PC-3 (cell line): Measurements from ENCODE around the gene TBX2.

ENCODE experiments used
- EZH2phosphoT487 ChIP-seq: fragments of 300-600 bp; sonication (generic); IDR thresholded peaks from 2 replicates; pipeline ENCODE4 v1.6.1; 2018; ENCODE audit warnings: mild to moderate bottlenecking, antibody characterized with exemption, low read length, borderline replicate concordance
- TF ChIP-seq, protein P1 (sequence below): fragments of 300-600 bp; sonication (generic); conservative IDR thresholded peaks from 2 replicates; pipeline ENCODE4 v1.5.1; 2017; ENCODE audit warnings: antibody characterized with exemption, low read depth, mild to moderate bottlenecking, low read length

DNA sequence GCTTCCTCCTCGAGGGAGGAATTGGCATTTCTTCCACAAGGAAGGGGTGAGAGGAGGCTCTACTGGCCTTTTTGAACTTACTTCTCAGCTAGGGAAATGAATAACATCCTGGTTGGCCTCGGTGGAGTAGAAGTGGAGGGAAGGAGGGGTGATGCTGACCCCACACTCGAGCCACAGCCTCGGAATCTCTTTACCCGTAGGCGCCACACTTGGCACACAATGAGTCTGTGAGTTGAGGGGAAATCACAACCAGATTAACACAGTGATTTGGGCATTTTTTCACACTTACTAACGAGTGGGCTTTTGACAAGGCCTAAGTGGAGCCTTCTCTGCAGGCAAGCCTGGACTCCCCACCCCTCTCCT is 47.3 kb upstream of the TBX2 start:
- TF ChIP-seq, protein P1, sequence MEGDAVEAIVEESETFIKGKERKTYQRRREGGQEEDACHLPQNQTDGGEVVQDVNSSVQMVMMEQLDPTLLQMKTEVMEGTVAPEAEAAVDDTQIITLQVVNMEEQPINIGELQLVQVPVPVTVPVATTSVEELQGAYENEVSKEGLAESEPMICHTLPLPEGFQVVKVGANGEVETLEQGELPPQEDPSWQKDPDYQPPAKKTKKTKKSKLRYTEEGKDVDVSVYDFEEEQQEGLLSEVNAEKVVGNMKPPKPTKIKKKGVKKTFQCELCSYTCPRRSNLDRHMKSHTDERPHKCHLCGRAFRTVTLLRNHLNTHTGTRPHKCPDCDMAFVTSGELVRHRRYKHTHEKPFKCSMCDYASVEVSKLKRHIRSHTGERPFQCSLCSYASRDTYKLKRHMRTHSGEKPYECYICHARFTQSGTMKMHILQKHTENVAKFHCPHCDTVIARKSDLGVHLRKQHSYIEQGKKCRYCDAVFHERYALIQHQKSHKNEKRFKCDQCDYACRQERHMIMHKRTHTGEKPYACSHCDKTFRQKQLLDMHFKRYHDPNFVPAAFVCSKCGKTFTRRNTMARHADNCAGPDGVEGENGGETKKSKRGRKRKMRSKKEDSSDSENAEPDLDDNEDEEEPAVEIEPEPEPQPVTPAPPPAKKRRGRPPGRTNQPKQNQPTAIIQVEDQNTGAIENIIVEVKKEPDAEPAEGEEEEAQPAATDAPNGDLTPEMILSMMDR = no peak
- TF ChIP-seq EZH2phosphoT487 = no peak
